Measurements from ENCODE around the gene TIMP2.

DNA sequence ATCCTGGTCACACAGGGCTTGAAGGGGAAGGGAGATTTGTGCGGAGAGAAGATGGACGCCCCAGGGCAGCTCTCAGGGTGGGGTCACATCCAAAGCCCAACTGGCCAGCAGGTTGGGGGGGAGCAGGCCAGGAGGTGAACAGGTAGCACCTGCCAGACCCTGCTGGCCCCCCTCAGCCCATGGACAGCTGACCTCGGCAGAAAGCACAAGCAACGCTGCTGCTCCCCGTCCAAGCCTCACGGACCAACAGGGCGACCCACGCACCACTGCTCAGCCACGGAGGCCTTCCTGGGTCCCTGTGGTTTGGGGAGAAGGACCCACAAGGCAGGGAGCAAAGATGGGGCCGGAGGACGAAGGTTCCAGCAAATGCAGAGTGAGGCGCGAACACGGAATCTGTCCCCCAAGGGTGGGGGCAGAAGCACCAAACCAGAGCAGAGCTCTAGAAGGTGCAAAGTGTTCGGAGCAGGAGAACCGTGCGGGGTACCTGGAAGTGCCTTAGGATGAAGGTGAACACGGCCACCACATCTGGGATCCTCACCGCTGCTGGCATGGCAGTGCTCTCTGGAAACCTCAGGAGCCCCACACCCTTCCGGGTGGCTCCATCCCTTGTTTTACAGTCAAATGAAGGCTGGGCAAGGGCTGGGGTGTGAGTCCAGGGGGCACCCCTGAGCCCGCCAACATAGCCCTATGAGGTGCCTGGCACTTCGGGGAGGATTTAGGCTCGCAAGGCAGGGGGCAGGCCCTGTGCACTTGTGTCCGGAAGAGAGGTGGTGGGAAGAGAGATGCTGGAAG lies 40.1 kb downstream of the TIMP2 start:
- TF ChIP-seq GATA2 (IDR thresholded peaks at IDR 0.05; ENCODE audit: low read depth, low read length) (no peak), GATA3 (IDR thresholded peaks at IDR 0.05; ENCODE audit: low read depth, low read length) (no peak)
